Fibroblast of villous mesenchyme (primary cell): Measurements from ENCODE around the gene EHD1. TPM values are rescaled to one million over a fixed set of nuclear protein-coding genes. Genes with fewer than 3 reads are reported as not detected.

Experiments
- DNase-seq: peaks from one replicate; pipeline ENCODE4 v3.0.0-alpha.2; 2010; ENCODE audit warnings: low read depth
- H3K4me3 ChIP-seq: 2 replicates; pipeline ENCODE4 v1.5.1; 2011; ENCODE audit warnings: low read depth, mild to moderate bottlenecking, low read length
- total RNA-seq: library from RNA; depleted of rRNA; stranded (reverse); fragments of >200 nt; gene quantifications from 2 replicates; pipeline ENCODE4 v1.2.3, GENCODE V29; 2012
- TF ChIP-seq, protein P1 (sequence below): IDR thresholded peaks from 2 replicates; pipeline ENCODE4 v1.5.1; 2012; ENCODE audit warnings: low read depth, mild to moderate bottlenecking, low read length; ENCODE audit not compliant: insufficient read depth

The EHD1 gene
- total RNA-seq, 1 donor, result 93.7 TPM

GRCh38 chr11:64810271-64810890 is 68.0 kb downstream of the EHD1 start, which contains the start of gene MEN1:
Gene MEN1 (minus strand): TSS chr11:64810551. CDS start chr11:64810109, 442 bp downstream.
- H3K4me3 ChIP-seq, result peak within 1 kb of the TSS; percentile 92
- DNase-seq, result peak; percentile 95
- TF ChIP-seq, protein P1, sequence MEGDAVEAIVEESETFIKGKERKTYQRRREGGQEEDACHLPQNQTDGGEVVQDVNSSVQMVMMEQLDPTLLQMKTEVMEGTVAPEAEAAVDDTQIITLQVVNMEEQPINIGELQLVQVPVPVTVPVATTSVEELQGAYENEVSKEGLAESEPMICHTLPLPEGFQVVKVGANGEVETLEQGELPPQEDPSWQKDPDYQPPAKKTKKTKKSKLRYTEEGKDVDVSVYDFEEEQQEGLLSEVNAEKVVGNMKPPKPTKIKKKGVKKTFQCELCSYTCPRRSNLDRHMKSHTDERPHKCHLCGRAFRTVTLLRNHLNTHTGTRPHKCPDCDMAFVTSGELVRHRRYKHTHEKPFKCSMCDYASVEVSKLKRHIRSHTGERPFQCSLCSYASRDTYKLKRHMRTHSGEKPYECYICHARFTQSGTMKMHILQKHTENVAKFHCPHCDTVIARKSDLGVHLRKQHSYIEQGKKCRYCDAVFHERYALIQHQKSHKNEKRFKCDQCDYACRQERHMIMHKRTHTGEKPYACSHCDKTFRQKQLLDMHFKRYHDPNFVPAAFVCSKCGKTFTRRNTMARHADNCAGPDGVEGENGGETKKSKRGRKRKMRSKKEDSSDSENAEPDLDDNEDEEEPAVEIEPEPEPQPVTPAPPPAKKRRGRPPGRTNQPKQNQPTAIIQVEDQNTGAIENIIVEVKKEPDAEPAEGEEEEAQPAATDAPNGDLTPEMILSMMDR, result no peak

- peak overlapping the region; percentile 92 for H3K4me3 ChIP-seq
- TF ChIP-seq, protein P1, result no peak
- no peak for DNase-seq
Measured at GRCh38 chr11:64809781-64810241, 68.6 kb downstream of the EHD1 start.

DNA sequence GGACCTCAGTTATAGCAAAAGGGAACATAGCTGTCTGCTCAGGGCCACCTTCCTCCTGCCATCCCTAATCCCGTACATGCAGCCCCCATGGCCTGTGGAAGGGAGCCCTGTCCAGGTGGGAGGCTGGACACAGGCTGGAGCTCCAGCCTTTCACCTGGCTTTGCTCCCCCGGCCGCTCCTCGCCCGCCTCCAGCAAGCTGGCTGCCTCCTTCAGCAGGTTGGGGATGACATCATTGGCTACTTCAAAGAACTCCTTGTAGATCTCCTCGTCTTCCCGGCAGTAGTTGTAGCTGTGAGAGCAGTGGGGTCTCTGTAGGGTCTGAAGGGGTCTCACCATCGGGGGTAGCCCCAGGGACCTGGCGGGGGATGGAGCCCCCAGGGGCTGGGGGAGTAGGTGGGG is 72.9 kb downstream of the EHD1 start:
- H3K4me3 ChIP-seq, result no peak overlapping the region
- TF ChIP-seq, protein P1, result no peak
- DNase-seq, result no peak

GRCh38 chr11:64804346-64805210 is 73.8 kb downstream of the EHD1 start:
- no peak for DNase-seq
- TF ChIP-seq, protein P1, result no peak
- no peak overlapping the region for H3K4me3 ChIP-seq

GRCh38 chr11:64803846-64804345 is 74.5 kb downstream of the EHD1 start:
- DNase-seq, result no peak
- H3K4me3 ChIP-seq, result peak overlapping the region; percentile 76
- TF ChIP-seq, protein P1, result no peak

DNA sequence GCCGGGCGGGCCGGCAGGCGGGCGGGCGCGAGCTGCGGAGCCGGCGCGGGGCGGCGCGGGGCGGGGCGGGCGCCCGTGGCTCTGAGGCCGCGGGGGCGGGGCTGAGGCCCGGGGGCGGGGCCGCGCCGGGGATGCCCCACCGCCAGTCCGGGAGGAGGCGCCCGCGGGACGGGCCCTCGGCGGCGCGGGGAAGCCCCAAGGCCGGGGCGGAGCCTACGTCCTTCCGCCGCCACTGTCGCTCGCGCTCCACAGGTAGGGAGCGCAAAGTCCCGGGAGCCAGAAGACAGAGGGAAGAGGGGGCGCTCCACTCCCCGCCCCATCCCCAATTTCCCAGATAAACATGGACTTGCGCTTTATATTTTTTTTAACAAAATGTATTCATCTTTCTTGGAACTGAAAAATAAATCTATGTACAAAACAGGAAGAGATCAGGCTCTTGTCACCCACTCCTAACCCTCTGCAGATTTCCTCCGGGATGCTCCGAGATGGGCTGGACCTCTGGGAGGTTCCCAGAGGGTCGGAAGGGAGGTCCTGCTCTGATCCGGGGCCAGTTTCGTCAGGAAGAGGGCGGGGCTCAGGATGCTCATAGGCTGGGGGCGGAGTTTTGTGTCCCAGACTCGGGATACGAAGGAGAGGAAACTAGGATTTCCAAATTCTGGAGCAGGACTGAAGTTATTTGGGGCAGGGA is 75.1 kb downstream of the EHD1 start, which contains the start of gene MAP4K2:
Gene MAP4K2 (minus strand): TSS at position 57 of the 688 bp plus-strand sequence. CDS start 65 bp downstream, outside the sequence.
- TF ChIP-seq, protein P1, result no peak
- peak; percentile 83 for DNase-seq

More for the DNA sequence above, 75.1 kb downstream of the EHD1 start, which contains the start of gene MAP4K2:
- H3K4me3 ChIP-seq, result peak within 1 kb of the TSS; percentile 76
